Stomach (tissue), 4 donors: ENCODE measurements around the gene ACSL4.

Experiments used
- POLR2A ChIP-seq, 4 donors: fragments of 450-650 bp; IDR thresholded peaks; one replicate each; pipeline ENCODE4 v1.6.1; 2016; ENCODE audit warnings: antibody characterized with exemption in 4 of 4, control low read depth in 2 of 4, mild to moderate bottlenecking in 1 of 4, moderate library complexity in 1 of 4
- POLR2AphosphoS5 ChIP-seq, 3 donors: sonication (generic); formaldehyde crosslinking; IDR thresholded peaks; one replicate each; pipeline ENCODE4 v1.6.1; 2016; ENCODE audit warnings: antibody characterized with exemption in 3 of 3
- TF ChIP-seq, protein P1 (sequence below), 7 experiments: fragments of 450-650 bp in 4 of 7; fragments of 200-600 bp in 3 of 7; sonication (generic) in 3 of 7; IDR thresholded peaks; one replicate each; pipeline ENCODE4 v1.5.1; 2016 to 2019; ENCODE audit warnings: antibody characterized with exemption in 7 of 7, control low read depth in 2 of 7, mild to moderate bottlenecking in 1 of 7

GRCh38 chrX:109740433-109740809, 7.4 kb upstream of the ACSL4 start:
- TF ChIP-seq POLR2AphosphoS5 (IDR thresholded peaks at IDR 0.05) (no peak), POLR2A (IDR thresholded peaks at IDR 0.05) (no peak)
- TF ChIP-seq, protein P1, sequence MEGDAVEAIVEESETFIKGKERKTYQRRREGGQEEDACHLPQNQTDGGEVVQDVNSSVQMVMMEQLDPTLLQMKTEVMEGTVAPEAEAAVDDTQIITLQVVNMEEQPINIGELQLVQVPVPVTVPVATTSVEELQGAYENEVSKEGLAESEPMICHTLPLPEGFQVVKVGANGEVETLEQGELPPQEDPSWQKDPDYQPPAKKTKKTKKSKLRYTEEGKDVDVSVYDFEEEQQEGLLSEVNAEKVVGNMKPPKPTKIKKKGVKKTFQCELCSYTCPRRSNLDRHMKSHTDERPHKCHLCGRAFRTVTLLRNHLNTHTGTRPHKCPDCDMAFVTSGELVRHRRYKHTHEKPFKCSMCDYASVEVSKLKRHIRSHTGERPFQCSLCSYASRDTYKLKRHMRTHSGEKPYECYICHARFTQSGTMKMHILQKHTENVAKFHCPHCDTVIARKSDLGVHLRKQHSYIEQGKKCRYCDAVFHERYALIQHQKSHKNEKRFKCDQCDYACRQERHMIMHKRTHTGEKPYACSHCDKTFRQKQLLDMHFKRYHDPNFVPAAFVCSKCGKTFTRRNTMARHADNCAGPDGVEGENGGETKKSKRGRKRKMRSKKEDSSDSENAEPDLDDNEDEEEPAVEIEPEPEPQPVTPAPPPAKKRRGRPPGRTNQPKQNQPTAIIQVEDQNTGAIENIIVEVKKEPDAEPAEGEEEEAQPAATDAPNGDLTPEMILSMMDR (IDR thresholded peaks at IDR 0.05), result no peak
